Hematopoietic multipotent progenitor cell treated with erythropoietin and hydrocortisone succinate and interleukin-3 and kit ligand, for 4 days (in vitro differentiated cells): ENCODE data around the gene PARD3B.
"Not testable (repeated sequence)": the region's sequence is repeated elsewhere in the genome, so short reads cannot be mapped to it uniquely, and the experiment has no call there.

Source experiments
- DNase-seq: peaks from one replicate; pipeline ENCODE4 v3.0.0-alpha.2; 2015

Gene PARD3B

DNA sequence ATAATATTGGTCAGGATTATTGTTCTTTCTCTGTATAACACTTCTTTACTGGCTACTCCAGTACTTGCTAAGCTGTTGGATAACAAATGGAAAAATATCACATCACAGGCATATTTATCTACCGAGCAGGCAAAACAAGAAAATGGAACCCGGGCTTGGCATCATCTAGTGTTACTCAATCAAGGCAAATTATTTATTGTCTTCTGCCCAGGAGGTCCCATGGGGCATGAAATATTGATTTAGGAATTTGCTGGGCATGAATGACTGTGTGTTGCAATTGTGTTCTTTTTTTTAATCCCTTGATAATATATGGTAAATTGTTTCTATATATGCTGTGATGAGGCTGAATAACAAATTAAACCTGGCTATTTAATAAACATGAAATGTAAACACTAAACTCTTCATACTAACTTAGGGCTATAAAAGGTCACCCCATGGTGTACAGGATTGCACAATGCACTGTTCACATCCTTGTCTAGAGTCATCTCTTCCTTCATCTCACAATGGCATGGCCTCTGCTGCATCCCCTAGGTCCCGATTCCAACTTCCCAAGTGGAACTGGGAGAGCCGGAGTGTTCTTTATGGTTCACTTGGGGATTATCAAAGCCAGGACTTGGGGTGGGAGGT, 2.2 kb upstream of the PARD3B start:
- DNase-seq = no peak

GRCh38 chr2:204545861-204546735, 823 bp downstream of the PARD3B start:
- peak; percentile 3 for DNase-seq

DNA sequence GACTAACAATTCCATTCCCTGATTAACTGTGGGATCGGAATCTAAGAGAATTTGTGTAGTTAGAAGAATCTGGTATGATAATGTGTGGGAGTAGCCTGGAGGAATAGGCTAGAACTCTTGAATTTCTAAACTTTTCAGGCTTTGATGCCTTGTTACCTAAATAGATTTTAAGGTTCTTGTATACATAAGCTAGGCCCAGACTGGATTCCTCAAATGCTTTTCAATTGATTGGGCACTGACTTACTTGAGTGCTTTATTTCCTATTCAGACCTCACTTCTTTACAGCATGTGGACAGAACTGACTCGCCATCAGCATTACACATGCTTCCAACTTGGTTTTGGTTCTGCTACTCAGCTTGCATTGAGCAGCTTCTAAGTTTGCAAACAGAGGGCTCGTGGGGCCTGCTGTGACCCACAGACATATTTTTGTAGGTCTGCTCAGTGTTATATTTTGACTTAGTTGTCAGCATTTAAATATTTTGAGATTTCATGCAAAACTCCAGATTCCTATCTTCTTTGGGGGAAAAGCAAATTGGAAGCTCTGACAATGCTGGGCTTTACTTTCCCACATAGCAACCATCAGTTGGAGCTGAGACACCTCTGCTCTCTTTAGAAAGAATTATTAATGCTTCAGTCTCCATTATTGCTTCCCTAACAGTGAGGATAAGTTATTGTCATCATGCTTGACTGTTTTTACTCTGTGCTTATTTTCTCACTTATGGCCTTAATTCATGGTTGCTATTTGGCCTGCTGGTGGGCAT, 5.7 kb downstream of the PARD3B start:
- DNase-seq = no peak

DNA sequence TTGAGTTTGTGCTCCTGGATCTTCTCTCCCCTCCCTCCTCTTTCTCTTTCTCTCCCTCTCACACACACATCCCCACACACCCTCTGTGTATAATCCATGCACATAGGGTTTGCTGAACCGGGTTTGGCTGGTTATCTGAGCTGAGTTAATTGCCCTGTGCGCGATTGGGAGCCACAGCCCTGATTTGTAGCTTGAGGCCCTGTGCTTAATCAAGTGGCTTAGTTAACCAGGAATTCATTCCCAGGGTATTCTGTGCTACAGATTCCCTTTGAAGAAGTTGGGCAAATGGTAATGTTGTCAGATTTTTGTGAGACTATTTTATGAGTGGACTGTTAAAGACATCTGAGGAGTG, 6.2 kb downstream of the PARD3B start:
- no peak for DNase-seq

DNA sequence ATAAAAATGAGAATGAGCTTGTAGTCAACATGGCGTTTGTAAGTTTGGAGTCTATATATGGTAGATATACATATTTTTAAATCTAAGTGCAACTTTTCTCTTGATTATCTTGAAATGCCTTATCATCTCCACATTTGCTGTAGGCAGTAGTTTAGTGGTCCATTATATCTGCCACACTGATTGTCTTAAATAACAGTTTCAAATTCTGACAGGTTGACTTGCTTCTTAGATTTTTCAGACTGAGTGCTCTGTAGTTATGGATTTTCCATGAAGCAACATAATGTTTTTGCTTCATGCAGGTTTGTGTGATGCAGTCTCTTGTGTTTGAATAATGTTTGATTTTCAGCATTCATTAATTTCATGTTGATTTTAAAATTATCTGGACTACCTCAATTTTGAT, 12.3 kb downstream of the PARD3B start:
- DNase-seq = no peak

GRCh38 chr2:204559358-204559757, 14.1 kb downstream of the PARD3B start:
- not testable (repeated sequence) for DNase-seq

- no peak for DNase-seq
Measured at GRCh38 chr2:204560902-204561301, 15.6 kb downstream of the PARD3B start.

GRCh38 chr2:204561771-204562170, 16.5 kb downstream of the PARD3B start:
- DNase-seq = no peak

DNA sequence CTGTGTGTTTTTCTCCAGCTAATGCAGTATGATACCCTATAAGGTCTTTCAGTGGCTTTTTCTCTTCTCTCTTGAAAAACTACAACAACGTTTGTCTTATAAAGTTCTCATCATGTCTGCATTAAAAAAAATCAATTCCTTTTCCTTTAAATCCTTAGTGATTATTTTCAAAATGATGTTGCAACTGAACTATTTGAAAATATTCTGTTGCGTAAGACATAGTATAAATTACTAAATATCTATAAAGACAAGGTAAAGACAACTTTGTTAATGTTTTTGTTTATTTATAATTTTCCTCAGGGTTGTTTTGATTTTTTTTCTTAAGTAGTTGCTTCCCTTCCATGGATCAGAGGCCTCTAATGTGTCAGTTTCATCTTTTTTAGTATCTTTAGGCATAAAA, 21.2 kb downstream of the PARD3B start:
- DNase-seq = no peak

GRCh38 chr2:204570421-204570820, 25.1 kb downstream of the PARD3B start:
- DNase-seq = no peak

DNA sequence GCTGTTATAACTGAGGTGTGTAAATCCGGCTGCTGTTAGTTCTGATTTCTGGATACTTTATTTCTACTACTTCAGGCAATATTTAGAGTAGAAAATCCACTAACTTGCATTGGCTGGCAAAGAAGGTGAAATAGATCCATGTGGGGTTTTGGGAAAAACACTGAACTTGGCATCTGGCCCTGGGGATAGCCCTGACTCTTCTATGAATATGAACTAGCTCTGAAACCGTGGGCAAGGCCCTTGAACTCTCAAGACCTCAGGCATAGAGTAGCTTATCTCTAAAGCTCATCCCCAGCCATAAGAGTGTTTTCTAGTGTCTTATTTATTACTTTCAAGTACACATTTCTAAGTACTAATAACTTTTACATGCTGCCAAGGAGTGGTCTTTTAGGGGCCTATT, 25.8 kb downstream of the PARD3B start:
- DNase-seq = peak; percentile 1

DNA sequence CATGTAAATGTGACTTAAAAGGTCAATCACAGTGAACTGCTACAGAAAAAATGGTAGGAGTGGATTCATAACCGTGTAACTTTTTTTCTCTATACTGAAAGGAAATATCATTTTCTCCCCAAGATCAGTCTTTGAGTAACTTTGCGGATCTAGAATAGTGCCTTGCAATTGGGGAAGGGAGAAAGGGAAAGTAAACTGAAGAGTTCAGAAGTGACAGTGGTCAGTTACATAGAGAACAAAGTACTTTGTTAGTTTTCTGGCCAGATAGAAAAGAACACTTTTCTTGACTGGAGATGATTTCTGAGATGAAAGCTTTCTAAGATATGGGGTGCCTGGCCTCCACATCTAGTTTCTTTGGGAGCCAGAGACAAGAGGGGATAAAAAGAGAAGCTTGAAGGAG, 26.6 kb downstream of the PARD3B start:
- DNase-seq = no peak

DNA sequence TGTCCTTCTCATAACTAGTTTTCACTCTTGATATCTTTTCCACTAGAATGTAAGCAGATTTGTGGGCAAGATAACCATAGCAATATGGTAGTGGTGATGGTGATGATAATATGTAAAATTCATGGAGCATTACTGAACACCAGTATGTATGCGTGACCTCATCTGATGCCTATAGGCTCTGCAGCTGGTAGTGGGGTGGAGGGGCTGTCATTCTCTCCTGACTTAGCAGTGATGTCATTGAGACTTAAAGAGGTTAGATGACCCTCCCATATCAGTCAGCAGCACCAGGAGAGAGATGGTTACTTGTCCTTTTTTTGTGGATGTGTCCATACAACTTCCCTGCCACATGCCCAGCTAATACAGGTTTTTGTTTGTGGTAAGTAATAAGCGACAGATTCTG, 27.9 kb downstream of the PARD3B start:
- no peak for DNase-seq

DNA sequence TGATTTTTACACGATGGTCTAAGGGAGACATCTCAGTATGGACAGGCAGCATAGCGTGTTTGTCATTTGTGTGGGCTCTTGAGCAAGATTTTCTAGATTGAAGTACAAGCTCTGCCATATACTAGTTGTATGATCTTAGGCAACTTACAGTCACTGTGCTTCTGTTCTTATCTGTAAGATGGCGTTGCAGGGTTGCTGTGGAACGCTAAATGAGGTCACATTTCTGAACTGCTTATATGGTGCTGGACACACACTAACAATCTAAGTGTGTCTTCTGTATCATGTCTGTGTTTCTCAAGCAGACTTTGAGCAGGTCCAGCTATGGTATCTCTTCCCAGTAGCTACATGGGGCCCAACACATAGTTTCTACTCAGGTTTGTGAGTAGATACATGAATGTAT, 29.2 kb downstream of the PARD3B start:
- DNase-seq = no peak

DNA sequence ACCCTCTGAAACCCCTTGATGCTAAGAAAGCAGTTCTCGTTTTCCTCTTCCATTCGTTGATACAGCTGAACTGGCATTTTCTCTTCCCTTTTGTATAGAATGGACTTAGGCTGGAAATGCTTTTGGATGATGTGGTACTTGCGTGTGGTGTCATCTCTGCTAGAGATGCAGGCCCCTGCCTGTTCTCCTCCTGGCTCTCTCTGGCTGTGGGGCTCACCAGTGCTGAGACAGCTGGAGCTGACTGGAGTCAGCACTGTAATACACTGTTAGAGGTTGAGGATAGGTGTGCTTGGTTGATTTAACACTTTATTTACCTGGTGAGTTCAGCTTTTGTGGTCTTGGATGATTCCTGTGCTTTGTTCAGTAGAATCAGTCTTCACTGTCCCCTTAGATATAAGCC, 30.2 kb downstream of the PARD3B start:
- DNase-seq = no peak

DNA sequence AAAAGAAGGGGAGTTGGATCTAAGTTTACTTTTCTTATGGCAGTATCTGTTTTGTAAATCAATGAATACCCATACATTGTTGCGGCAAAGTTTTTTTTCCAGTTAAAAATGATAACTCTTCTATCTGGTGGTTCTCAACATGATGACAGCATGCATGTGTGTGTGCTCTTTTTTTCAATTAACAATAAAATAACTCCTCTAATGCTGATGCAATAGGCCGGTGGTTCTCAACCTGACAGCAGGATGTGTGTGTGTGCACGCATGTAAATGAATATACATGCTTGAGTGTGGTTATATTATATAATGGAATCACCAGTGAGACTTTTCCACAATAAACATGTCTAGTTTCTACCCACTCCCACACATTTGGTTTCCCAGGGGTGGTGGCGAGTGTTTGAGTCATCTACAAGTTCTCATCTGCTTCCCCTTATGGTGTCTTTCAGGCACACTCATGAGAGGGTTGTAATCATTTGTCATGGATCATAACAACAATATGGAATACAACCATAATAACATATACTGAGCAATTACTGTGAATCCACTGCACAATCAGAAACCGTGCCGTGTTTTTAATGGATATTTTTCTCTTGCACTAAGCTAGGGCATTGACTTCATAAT, 31.2 kb downstream of the PARD3B start:
- DNase-seq = no peak

DNA sequence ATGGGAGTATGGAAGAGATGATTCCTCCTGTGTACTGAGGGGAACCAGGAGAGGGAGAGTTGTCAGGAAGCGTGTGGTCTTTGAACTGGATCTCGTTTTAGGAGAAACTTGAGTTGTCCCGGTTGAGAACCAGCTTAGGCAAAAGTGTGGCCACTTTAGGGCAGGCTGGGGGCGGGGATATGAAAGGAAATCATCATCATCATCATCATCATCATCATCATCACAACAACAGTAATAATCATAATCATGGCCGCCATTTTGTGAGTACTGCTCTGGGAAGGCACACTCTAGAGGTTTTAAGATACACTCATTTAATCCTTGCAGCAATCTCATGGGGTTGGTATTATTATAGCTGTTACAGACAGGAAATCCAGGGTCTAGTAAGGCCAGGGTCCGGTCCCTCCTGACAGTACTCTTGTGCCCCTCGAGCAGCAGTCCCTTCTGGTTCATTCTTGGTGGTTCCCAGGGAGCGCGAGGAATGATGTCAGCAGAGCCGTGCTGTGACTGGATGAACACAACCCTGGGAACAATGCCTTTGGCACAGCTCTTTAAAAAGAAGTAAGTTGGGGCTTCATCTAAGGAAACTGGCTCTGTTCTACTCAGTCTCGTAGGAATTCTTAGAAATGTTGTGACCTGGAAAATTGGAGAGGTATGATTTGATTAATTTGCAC, 33.8 kb downstream of the PARD3B start:
- DNase-seq = no peak

DNA sequence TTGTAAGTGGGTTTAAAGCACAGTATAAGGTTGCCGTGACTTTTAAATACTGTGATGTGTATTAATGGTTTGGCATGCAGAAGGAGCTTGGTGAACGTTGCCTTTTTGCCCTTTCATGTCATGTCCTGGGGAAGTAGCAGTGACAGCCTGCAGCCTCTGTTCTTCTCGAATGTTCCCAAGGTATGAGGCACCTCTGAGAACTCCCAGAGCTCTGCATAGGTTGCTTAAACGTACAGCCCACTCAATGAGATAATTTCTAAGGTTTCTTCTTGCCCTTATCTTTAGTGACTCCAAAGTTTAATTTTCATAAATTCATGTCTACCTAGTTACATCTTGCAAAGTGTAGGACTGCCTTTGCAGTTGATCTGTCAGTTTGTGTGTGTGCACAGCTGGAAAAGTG, 36.7 kb downstream of the PARD3B start:
- DNase-seq = no peak

DNA sequence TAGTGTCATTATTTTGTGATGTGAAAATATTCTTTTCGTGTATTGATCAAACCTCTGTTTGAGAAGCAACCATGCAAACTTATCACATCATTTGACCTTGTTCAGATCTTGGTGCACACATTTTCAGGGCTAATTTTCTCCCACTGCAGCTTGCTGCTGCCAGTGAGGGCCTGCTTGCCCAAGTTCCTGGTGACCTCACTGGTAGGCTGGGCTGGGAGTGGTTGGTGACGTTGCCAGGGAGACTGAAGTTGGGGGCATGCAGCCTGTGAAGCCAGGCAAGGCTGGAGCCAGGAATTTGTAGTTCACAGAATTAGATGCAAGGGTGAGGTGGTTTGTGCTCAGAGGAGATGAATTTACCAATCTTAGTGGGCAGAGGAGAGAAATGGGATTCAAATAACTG, 38.5 kb downstream of the PARD3B start:
- no peak for DNase-seq

GRCh38 chr2:204585930-204586329, 40.7 kb downstream of the PARD3B start:
- DNase-seq = no peak

DNA sequence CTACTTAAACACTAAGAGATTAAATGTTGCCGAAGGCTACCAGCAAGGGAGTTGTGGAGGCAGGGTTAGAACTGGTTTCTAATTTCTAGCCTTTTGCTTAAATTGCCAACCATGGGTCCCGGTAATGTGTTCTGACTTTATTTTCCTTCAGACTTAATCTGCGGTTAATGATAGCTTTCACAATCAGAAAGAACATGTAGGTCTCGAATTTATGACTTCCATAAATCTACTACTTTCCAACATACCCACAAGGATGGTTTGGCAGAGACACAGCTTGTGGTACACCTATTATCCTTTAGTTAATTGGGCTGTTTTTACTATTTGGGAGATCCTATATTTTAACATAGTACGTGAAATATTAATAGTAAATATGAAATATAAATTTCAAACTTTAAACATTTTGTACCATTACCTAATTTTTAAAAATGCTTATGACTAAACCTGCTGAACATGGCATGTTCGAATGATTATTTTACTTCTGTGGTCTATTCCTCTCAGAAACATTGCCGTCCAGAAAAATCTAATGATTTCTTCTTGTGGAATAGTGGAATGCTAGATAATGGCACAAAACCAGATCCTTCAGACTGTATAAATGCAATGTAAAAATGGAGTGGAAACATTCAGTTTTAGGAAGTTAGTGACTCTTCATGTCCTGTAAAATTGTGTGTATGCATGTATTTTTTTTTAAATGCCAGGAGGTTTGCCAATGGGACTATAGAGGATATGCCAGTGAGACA, 41.3 kb downstream of the PARD3B start:
- DNase-seq = no peak

- no peak for DNase-seq
Measured at GRCh38 chr2:204590063-204590462, 44.8 kb downstream of the PARD3B start.
